Liver (tissue), 9 donors: ENCODE measurements around the gene DIS3L2. TPM values are rescaled to one million over a fixed set of nuclear protein-coding genes. Genes with fewer than 3 reads are reported as not detected.
"Not testable (repeated sequence)": the region's sequence is repeated elsewhere in the genome, so short reads cannot be mapped to it uniquely, and the experiment has no call there.

Experiments
- DNase-seq: peaks from one replicate; pipeline ENCODE4 v3.0.0-alpha.2; 2017; ENCODE audit warnings: low spot score
- H3K27ac ChIP-seq, 2 donors: one replicate each; pipeline ENCODE4 v1.7.0; 2013; ENCODE audit warnings: inconsistent platforms in 2 of 2, low read length in 2 of 2, control low read depth in 1 of 2, low read depth in 1 of 2, mild to moderate bottlenecking in 1 of 2
- H3K27me3 ChIP-seq, 4 donors: one replicate each; pipeline versions ENCODE4 v1.6.1 to v1.7.0; 2013; ENCODE audit warnings: low read length in 3 of 4, inconsistent platforms in 1 of 4, mild to moderate bottlenecking in 1 of 4, moderate library complexity in 1 of 4; ENCODE audit not compliant: control insufficient read depth in 4 of 4, insufficient read depth in 4 of 4
- H3K36me3 ChIP-seq, 4 donors: one replicate each; pipeline versions ENCODE4 v1.6.1 to v1.7.0; 2013; ENCODE audit warnings: low read length in 3 of 4, mild to moderate bottlenecking in 3 of 4, low read depth in 1 of 4, moderate library complexity in 1 of 4; ENCODE audit not compliant: control insufficient read depth in 4 of 4, insufficient read depth in 3 of 4
- H3K4me1 ChIP-seq, 4 donors: one replicate each; pipeline versions ENCODE4 v1.6.1 to v1.7.0; 2013; ENCODE audit warnings: low read length in 3 of 4, mild to moderate bottlenecking in 3 of 4, moderate library complexity in 1 of 4; ENCODE audit not compliant: control insufficient read depth in 4 of 4, insufficient read depth in 4 of 4
- H3K4me3 ChIP-seq, 3 donors: one replicate each; pipeline versions ENCODE4 v1.6.1 to v1.7.0; 2013; ENCODE audit warnings: low read length in 3 of 3, control low read depth in 1 of 3, low read depth in 1 of 3, mild to moderate bottlenecking in 1 of 3
- H3K9ac ChIP-seq, 2 donors: one replicate each; pipeline ENCODE4 v1.7.0; 2013; ENCODE audit warnings: low read length in 2 of 2, mild to moderate bottlenecking in 2 of 2, moderate library complexity in 2 of 2, control low read depth in 1 of 2, low read depth in 1 of 2
- H3K9me3 ChIP-seq, 4 donors: one replicate each; pipeline versions ENCODE4 v1.6.1 to v1.7.0; 2013; ENCODE audit warnings: low read length in 3 of 4; ENCODE audit not compliant: control insufficient read depth in 4 of 4
- JUND ChIP-seq, 2 donors: IDR thresholded peaks; 2 replicates each; pipeline ENCODE4 v1.6.1; 2016; ENCODE audit warnings: antibody characterized with exemption in 2 of 2
- RAD21 ChIP-seq, 2 donors: IDR thresholded peaks; 2 replicates each; pipeline ENCODE4 v1.6.1; 2016; ENCODE audit warnings: antibody characterized with exemption in 2 of 2, mild to moderate bottlenecking in 2 of 2
- WGBS: extraction: QIAGEN DNeasy Blood & Tissue Kit; methylation state at CpG from one replicate; pipeline ENCODE4 v1.1.7; 2013; 5-methylcytosine and 5-hydroxymethylcytosine counted together
- polyA plus RNA-seq, 2 donors: library from polyadenylated mRNA; stranded (reverse) in 1 of 2; unstranded in 1 of 2; fragments of 200-250 nt in 1 of 2; fragments of >200 nt in 1 of 2; fragmentation: Nextera tagmentation in 1 of 2; extraction: Ambion mirVana in 1 of 2; gene quantifications; one replicate each; pipeline versions ENCODE4 v1.2.1 to v1.2.3, GENCODE V29; 2013 to 2015
- total RNA-seq, 2 donors: library from RNA; depleted of rRNA; stranded (reverse); fragments of >200 nt; gene quantifications; one replicate each; pipeline ENCODE4 v1.2.3, GENCODE V29; 2014
- TF ChIP-seq, protein P1 (sequence below): IDR thresholded peaks from 2 replicates; pipeline ENCODE4 v1.6.1; 2016; ENCODE audit warnings: antibody characterized with exemption, mild to moderate bottlenecking
- TF ChIP-seq, protein P2 (sequence below): IDR thresholded peaks from 2 replicates; pipeline ENCODE4 v1.6.1; 2016; ENCODE audit warnings: antibody characterized with exemption
- donor health status: healthy.
- donor health status: healthy.
- donor health status: healthy.
- donor health status: healthy.
- donor health status: healthy.

The DIS3L2 gene
- total and polyA plus RNA-seq, 4 donors: 5.7 to 21.5 (median 8.8) TPM

DNA sequence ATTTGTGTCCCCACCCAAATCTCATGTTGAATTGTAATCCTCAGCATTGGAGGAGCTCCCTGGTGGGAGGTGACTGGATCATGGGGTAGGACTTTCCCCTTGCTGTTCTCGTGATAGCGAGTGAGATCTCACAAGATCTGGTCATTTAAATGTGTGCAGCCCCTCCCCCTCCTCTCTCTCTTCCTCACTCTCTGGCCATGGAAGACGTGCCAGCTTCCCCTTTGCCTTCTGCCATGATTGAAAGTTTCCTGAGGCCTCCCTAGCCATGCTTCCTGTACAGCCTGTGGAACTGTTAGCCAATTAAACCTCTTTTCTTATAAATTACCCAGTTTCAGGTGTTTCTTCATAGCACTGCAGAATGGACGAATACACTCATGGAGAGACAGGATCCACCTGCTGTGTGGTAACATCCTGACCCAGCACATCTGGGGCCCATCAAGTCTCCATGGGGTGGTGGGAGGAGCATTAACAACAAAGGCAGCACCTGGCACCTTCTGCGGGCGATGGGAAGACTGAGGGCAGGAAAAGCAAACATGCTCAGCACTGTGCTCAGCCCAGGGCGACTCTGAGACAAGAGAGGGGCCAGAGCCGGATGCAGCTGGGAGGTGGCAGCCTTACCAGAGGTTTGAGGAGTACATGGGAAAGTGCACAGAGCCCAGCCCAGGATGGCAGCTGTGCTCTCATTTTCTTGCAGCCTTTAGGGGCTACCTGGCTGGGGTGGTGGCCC is 400.8 kb downstream of the DIS3L2 start:
- H3K27me3 ChIP-seq: no peaks in the 10 kb centered on the region
- H3K9ac ChIP-seq: no peak overlapping the region
- H3K27ac ChIP-seq: no peak overlapping the region
- no peak overlapping the region for H3K4me3 ChIP-seq
- DNase-seq: no peak
- TF ChIP-seq, protein P1, sequence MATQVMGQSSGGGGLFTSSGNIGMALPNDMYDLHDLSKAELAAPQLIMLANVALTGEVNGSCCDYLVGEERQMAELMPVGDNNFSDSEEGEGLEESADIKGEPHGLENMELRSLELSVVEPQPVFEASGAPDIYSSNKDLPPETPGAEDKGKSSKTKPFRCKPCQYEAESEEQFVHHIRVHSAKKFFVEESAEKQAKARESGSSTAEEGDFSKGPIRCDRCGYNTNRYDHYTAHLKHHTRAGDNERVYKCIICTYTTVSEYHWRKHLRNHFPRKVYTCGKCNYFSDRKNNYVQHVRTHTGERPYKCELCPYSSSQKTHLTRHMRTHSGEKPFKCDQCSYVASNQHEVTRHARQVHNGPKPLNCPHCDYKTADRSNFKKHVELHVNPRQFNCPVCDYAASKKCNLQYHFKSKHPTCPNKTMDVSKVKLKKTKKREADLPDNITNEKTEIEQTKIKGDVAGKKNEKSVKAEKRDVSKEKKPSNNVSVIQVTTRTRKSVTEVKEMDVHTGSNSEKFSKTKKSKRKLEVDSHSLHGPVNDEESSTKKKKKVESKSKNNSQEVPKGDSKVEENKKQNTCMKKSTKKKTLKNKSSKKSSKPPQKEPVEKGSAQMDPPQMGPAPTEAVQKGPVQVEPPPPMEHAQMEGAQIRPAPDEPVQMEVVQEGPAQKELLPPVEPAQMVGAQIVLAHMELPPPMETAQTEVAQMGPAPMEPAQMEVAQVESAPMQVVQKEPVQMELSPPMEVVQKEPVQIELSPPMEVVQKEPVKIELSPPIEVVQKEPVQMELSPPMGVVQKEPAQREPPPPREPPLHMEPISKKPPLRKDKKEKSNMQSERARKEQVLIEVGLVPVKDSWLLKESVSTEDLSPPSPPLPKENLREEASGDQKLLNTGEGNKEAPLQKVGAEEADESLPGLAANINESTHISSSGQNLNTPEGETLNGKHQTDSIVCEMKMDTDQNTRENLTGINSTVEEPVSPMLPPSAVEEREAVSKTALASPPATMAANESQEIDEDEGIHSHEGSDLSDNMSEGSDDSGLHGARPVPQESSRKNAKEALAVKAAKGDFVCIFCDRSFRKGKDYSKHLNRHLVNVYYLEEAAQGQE: no peak
- TF ChIP-seq JUND (IDR thresholded peaks at IDR 0.05): no peak
- no peaks in the 10 kb centered on the region for H3K9me3 ChIP-seq
- H3K36me3 ChIP-seq: no peaks in the 10 kb centered on the region
- H3K4me1 ChIP-seq: peaks cover 0 to 9% (median 3%) of the 10 kb centered on the region in 4 donors
- WGBS: 95% methylated on average over 8 of the region's 8 CpGs

DNA sequence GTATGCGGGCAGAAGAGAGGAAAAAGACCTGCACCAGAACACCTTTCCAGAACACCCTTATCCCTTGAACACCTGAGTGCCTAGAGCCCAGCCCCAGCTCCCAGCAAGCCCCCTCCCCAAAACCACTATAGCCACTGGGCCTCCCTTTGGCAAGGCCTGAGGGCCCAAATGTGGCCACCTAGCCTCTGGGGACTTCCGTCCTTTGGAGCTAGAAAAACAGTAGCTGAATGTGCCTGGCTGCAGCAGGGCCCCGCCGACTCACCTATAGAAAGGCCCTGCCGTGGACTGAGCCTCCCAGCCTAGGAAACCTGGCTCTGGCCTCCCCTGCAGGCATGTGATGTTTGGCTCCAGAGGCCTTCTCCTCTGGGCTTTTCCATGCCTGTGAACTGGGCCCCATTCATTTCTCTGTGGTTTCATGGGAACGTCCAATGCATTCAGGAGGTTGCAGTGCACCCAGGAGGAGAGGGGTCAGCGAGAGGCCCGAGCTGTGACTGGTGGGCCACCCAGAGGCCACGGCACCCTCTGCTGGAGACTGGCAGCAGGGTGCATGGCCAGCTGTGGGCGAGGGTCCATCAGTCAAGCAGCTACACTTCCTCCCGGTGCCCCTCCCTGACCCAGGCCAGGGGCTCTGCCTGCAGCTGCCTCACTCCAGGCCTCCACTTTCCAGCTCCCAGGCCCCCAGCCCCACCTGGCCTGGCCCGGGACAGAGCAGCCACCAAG is 401.7 kb downstream of the DIS3L2 start:
- not testable (repeated sequence) for H3K4me1 ChIP-seq, H3K27me3 ChIP-seq, H3K4me3 ChIP-seq, H3K36me3 ChIP-seq, H3K9me3 ChIP-seq, H3K27ac ChIP-seq, H3K9ac ChIP-seq, DNase-seq
- WGBS: 86% methylated on average over 12 of the region's 12 CpGs

DNA sequence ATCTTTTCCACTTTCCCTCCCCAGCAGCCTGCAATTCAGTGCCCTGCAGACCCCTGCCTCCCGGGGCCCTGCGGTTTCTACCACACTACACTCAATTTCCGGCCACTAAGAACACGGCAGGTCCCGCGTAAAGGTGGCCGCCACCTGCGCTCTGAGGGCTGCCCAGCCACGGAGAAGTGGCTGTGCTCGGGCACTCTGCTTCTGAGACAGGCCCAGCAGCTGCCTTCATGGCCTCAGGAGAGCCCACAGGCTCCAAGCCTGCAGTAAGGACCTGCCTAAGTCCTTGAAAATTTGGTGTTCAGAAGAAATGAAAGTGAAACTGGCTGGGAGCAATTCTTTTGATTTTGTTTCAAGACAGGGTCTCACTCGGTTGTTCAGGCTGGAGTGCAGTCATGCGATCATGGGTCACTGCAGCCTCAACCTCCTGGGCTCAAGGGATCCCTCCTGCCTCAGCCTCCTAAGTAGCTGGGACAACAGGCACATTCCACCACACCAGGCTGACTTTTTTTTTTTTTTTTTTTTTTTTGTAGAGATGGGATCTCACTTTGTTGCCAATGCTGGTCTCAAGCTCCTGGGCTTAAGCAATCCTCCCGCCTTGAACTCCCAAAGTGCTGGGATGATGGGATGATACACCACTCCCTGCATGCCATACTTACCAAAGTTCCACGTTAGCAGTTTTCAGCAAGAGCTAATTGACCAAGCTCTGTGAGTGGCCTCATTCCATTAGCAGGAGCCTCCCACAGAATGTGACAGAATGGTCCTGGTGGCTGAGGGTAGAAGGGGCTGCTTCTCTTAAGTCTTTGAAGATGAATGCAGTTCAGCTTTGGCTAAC is 402.5 kb downstream of the DIS3L2 start:
- WGBS: 73% methylated on average over 14 of the region's 14 CpGs
- H3K9ac ChIP-seq: no peak overlapping the region
- no peak overlapping the region for H3K27ac ChIP-seq
- no peak for DNase-seq
- no peak overlapping the region for H3K4me3 ChIP-seq
- H3K4me1 ChIP-seq: peaks cover 0 to 9% (median 3%) of the 10 kb centered on the region in 4 donors
- TF ChIP-seq, protein P2, sequence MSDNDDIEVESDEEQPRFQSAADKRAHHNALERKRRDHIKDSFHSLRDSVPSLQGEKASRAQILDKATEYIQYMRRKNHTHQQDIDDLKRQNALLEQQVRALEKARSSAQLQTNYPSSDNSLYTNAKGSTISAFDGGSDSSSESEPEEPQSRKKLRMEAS: no peak
- TF ChIP-seq, protein P1: no peak
- no peak for TF ChIP-seq RAD21 (IDR thresholded peaks at IDR 0.05)
- no peaks in the 10 kb centered on the region for H3K36me3 ChIP-seq
- H3K27me3 ChIP-seq: no peaks in the 10 kb centered on the region
- H3K9me3 ChIP-seq: no peaks in the 10 kb centered on the region

DNA sequence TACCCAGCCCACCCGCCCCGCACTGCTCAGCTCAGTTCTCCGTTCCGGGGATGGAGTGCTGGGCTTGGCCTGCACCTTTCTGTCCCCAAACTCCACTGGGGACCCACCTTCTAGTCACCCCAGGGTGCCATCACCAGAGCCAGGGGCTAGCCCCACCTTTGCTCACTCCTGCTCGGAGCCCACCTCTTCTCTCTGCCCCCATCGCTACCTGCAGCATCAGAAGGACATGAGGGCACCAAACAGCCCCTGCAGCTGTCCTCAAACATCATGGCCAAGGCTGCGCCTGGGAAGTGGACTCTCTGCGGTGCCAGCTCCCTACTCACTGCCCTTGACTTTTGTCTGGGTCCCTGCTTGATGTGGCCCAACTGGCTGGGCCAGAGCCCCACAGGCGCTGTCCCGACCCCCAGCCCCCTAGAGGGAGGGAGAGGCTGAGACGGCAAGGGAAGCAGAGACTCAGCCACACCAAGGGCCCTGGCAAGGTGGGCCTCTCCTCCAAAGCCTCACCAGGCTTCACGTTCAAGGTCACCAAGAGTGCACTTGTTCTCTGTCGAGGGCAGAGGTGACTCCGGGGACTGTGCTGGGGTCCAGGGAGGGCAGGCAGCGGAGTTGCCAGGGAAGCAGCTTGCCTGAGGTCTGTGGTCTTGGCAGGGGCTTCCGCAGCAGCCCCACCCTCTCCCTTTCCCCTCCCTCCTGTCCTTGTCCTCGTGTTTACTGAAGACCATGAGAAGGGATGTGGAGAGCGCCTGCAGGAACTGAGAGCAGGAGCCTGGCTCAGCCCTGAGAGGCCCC is 403.5 kb downstream of the DIS3L2 start:
- not testable (repeated sequence) for H3K36me3 ChIP-seq, H3K4me3 ChIP-seq, H3K4me1 ChIP-seq, H3K9me3 ChIP-seq, H3K27me3 ChIP-seq, H3K27ac ChIP-seq, H3K9ac ChIP-seq, DNase-seq
- 84% methylated on average over 18 of the region's 18 CpGs for WGBS
